Head of caudate nucleus (tissue), 42 donors: Measurements from ENCODE around the gene PPP1CA.
A peak's percentile ranks its signal among the peaks of the same experiment; 100 is the strongest.

ENCODE experiments used
- DNase-seq, 42 donors: peaks; one replicate each; pipeline versions ENCODE4 v3.0.0 to v3.0.0-alpha.2; 2020 to 2021; ENCODE audit warnings: mixed read lengths in 7 of 42
- intact Hi-C: fragments of 100-400 bp; cut with DNase I; formaldehyde crosslinking; loops from one replicate; pipeline ENCODE4 v1.15.0; 2022

PPP1CA gene

GRCh38 chr11:67376873-67377808, 24.5 kb downstream of the PPP1CA start:
- DNase-seq = no peak
- intact Hi-C loops = loop anchor here (10.0 kb wide), 1 partner anchor 112 kb away; the partner anchor contains the start of gene GRK2

- intact Hi-C loops = loop anchor here (10.0 kb wide), 1 partner anchor 111 kb away; the partner anchor contains the start of gene GRK2
- DNase-seq = no peak
Observed at GRCh38 chr11:67376063-67376820, 25.4 kb downstream of the PPP1CA start.

- intact Hi-C loops = loop anchor here (10.0 kb wide), 1 partner anchor 111 kb away; the partner anchor contains the start of gene GRK2
- no peak for DNase-seq
Observed at GRCh38 chr11:67375320-67376055, 26.2 kb downstream of the PPP1CA start.

GRCh38 chr11:67374571-67375281, 26.9 kb downstream of the PPP1CA start:
- no peak for DNase-seq
- intact Hi-C loops = loop anchor here (10.0 kb wide), 1 partner anchor 110 kb away; the partner anchor contains the start of gene GRK2

GRCh38 chr11:67373648-67374570, 27.7 kb downstream of the PPP1CA start:
- DNase-seq = peak in 24 of 42 donors; percentile 31 to 84 (median 52)
- intact Hi-C loops = loop anchor here (10.0 kb wide), 1 partner anchor 109 kb away; the partner anchor contains the start of gene GRK2

- intact Hi-C loops = loop anchor here (10.0 kb wide), 1 partner anchor 108 kb away; the partner anchor contains the start of gene GRK2
- DNase-seq = peak in 12 of 42 donors; percentile 24 to 77 (median 51)
Observed at GRCh38 chr11:67372993-67373647, 28.5 kb downstream of the PPP1CA start, which contains the start of gene CLCF1. Gene CLCF1, minus strand, starts transcription at chr11:67373598. Its CDS starts 59 bp downstream, at chr11:67373539.

GRCh38 chr11:67372321-67372992, 29.2 kb downstream of the PPP1CA start:
- intact Hi-C loops = loop anchor here (10.0 kb wide), 1 partner anchor 108 kb away; the partner anchor contains the start of gene GRK2

GRCh38 chr11:67371911-67372320, 29.7 kb downstream of the PPP1CA start:
- intact Hi-C loops = loop anchor here (10.0 kb wide), 1 partner anchor 107 kb away; the partner anchor contains the start of gene GRK2
- DNase-seq = no peak

More at GRCh38 chr11:67372321-67372992, 29.2 kb downstream of the PPP1CA start:
- no peak for DNase-seq

GRCh38 chr11:67371189-67371910, 30.3 kb downstream of the PPP1CA start:
- DNase-seq = no peak
- intact Hi-C loops = loop anchor here (10.0 kb wide), 1 partner anchor 107 kb away; the partner anchor contains the start of gene GRK2

GRCh38 chr11:67370351-67371076, 31.1 kb downstream of the PPP1CA start:
- no peak for DNase-seq
- intact Hi-C loops = loop anchor here (10.0 kb wide), 1 partner anchor 106 kb away; the partner anchor contains the start of gene GRK2

GRCh38 chr11:67369801-67370284, 31.8 kb downstream of the PPP1CA start:
- no peak for DNase-seq
- intact Hi-C loops = loop anchor here (10.0 kb wide), 1 partner anchor 105 kb away; the partner anchor contains the start of gene GRK2

- intact Hi-C loops = no loop called here
Observed at GRCh38 chr11:67369275-67369674, 32.4 kb downstream of the PPP1CA start.

GRCh38 chr11:67368621-67369020, 33.0 kb downstream of the PPP1CA start:
- intact Hi-C loops = no loop called here
- DNase-seq = no peak

More at GRCh38 chr11:67369275-67369674, 32.4 kb downstream of the PPP1CA start:
- DNase-seq = no peak

GRCh38 chr11:67367761-67368227, 33.9 kb downstream of the PPP1CA start:
- DNase-seq = no peak
- intact Hi-C loops = no loop called here
